ENCODE data around the gene IDH3G. TPM values are rescaled to one million over a fixed set of nuclear protein-coding genes. Genes with fewer than 3 reads are reported as not detected.

IDH3G gene
- total RNA-seq, 2 experiments from 2014 or later = 46.8 to 47.3 TPM

DNA sequence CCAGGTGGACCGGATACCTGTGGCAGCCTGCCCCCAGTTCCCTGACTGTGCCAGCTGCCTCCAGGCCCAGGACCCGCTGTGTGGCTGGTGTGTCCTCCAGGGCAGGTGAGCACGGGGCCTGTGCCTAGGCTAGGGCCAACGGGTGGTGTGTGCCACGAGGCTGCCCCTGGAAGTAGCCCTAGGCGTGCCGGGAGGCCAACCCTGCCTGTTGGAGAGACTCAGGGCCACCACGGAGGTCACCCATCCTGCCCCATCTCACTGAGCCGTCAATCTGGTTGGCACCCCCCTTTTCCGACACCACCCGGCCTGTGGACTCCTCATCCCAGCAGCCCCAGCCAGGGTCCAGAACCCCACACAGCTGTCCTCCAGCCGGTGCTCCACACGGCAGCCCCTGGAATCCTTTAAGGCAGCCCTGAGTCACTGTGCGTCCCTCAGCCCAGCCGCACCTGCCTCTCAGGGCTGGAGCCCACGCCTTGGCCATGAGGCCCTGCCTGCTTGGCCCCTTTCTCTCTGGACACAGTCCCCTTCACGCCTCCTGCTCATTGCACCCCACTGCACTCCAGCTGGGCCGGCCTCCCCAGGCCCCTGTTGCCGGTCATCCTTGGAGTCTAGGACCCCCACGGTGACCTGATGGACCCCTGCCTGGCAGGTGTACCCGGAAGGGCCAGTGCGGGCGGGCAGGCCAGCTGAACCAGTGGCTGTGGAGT, 24.9 kb downstream of the IDH3G start:
- no peaks in the 10 kb centered on the region for H3K36me3 Mint-ChIP-seq (ENCODE audit: low read depth)
- POLR2A ChIA-PET = no interaction called here
- peaks cover 5% of the 10 kb centered on the region for H3K4me1 ChIP-seq (ENCODE audit: insufficient read depth, low read length)
- H3K27me3 ChIP-seq (ENCODE audit: control insufficient read depth in 1 of 2, insufficient read depth in 2 of 2, low read length in 2 of 2) = no peaks in the 10 kb centered on the region
- H3K36me3 ChIP-seq (ENCODE audit: insufficient read depth, low read length) = no peaks in the 10 kb centered on the region
- no peaks in the 10 kb centered on the region for H3K9me3 ChIP-seq (ENCODE audit: control insufficient read depth in 1 of 2, insufficient read depth in 1 of 2, low read length in 2 of 2)
- ATAC-seq (ENCODE audit: poor library complexity) = no peak
- no peaks in the 10 kb centered on the region for H3K4me1 Mint-ChIP-seq (ENCODE audit: low read depth)
- TF ChIP-seq, protein P1, sequence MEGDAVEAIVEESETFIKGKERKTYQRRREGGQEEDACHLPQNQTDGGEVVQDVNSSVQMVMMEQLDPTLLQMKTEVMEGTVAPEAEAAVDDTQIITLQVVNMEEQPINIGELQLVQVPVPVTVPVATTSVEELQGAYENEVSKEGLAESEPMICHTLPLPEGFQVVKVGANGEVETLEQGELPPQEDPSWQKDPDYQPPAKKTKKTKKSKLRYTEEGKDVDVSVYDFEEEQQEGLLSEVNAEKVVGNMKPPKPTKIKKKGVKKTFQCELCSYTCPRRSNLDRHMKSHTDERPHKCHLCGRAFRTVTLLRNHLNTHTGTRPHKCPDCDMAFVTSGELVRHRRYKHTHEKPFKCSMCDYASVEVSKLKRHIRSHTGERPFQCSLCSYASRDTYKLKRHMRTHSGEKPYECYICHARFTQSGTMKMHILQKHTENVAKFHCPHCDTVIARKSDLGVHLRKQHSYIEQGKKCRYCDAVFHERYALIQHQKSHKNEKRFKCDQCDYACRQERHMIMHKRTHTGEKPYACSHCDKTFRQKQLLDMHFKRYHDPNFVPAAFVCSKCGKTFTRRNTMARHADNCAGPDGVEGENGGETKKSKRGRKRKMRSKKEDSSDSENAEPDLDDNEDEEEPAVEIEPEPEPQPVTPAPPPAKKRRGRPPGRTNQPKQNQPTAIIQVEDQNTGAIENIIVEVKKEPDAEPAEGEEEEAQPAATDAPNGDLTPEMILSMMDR (IDR thresholded peaks at IDR 0.05) = no peak
- no peak overlapping the region for H3K4me3 ChIP-seq (ENCODE audit: low read length)
- CTCF ChIA-PET = no interaction called here
- intact Hi-C loops (cut with DNase I, micrococcal nuclease) = loop anchor here in 1 of 2 experiments (10.0 kb wide), 1 partner anchor 115 kb away; the partner anchor contains the start of gene L1CAM
- no peaks in the 10 kb centered on the region for H3K9me3 Mint-ChIP-seq
- no peak overlapping the region for H3K27ac ChIP-seq (ENCODE audit: low read depth in 1 of 2, low read length in 2 of 2)
- H3K27me3 Mint-ChIP-seq = no peaks in the 10 kb centered on the region
- DNase-seq = peak in 2 of 14 experiments; percentile 4 to 12
- no peak overlapping the region for H3K27ac Mint-ChIP-seq
- no peak overlapping the region for H3K4me3 Mint-ChIP-seq

DNA sequence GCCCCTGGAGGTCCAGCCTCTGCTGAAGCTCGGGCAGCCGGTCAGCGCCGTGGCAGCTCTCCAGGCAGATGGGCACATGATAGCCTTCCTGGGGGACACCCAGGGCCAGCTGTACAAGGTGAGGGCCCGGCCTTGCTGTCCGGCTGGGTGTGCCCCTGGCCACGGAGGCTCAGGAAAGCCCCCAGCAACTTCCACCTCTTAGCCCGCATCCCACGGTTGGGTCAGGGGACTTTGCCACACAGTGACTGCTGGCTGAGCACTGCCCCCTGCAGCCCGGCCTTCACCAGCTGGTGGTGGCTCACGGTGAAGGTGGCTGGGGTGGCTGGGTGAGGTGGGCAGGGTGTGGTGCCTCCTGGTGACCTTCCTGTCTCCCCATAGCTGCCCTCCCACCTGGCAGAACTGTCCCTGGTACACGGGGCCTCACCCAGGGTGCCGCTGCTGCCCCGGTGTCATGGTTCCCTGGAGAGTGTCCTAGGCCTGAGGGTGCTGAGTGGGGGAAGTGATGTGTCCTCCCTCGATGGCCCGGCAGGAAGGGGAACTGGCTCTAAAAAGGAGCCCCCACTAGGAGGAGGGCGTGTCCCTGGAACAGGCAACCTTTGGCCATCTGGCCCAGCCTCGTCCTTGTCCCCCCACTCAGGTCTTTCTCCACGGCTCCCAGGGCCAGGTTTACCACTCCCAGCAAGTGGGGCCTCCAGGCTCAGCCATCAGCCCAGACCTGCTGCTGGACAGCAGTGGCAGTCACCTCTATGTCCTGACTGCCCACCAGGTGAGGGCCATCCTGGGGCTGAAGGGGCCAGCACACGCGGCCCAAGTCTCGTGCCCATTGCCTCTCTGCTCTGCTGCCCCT, 25.6 kb downstream of the IDH3G start:
- Histone ChIP-seq H3K27ac (ENCODE audit: low read depth in 1 of 2, low read length in 2 of 2) (no peak overlapping the region), H3K27me3 (ENCODE audit: control insufficient read depth in 1 of 2, insufficient read depth in 2 of 2, low read length in 2 of 2) (no peaks in the 10 kb centered on the region), H3K9me3 (ENCODE audit: control insufficient read depth in 1 of 2, insufficient read depth in 1 of 2, low read length in 2 of 2) (no peaks in the 10 kb centered on the region), H3K4me1 (ENCODE audit: insufficient read depth, low read length) (peaks cover 9% of the 10 kb centered on the region), H3K36me3 (ENCODE audit: insufficient read depth, low read length) (no peaks in the 10 kb centered on the region), H3K4me3 (ENCODE audit: low read length) (no peak overlapping the region)
- CTCF ChIA-PET = no interaction called here
- peaks cover 4% of the 10 kb centered on the region for H3K4me1 Mint-ChIP-seq (ENCODE audit: low read depth)
- ATAC-seq (ENCODE audit: poor library complexity) = no peak
- no peaks in the 10 kb centered on the region for H3K27me3 Mint-ChIP-seq
- no peaks in the 10 kb centered on the region for H3K36me3 Mint-ChIP-seq (ENCODE audit: low read depth)
- H3K9me3 Mint-ChIP-seq = no peaks in the 10 kb centered on the region
- TF ChIP-seq, protein P1 (IDR thresholded peaks at IDR 0.05) = no peak
- intact Hi-C loops (cut with DNase I, micrococcal nuclease) = loop anchor here in 1 of 2 experiments (10.0 kb wide), 1 partner anchor 116 kb away; the partner anchor contains the start of gene L1CAM
- no peak overlapping the region for H3K27ac Mint-ChIP-seq
- H3K4me3 Mint-ChIP-seq = no peak overlapping the region
- DNase-seq = peak in 2 of 14 experiments; percentile 6 to 11
- POLR2A ChIA-PET = no interaction called here

DNA sequence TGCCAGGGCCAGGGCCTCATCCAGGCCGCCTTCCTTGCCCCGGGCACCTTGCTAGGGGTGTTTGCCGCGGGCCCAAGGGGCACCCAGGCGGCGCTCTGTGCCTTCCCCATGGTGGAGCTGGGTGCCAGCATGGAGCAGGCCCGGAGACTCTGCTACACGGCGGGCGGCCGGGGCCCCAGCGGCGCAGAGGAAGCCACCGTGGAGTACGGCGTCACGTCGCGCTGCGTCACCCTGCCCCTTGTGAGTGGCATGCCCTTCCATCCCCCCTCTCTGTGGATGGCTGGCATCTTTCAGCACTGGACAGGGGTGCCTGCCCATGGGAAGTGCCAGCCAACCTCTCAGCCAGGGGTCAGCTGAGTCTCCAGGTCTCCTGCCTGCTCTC, 26.5 kb downstream of the IDH3G start:
- H3K27me3 Mint-ChIP-seq = no peaks in the 10 kb centered on the region
- no peaks in the 10 kb centered on the region for H3K27me3 ChIP-seq (ENCODE audit: control insufficient read depth in 1 of 2, insufficient read depth in 2 of 2, low read length in 2 of 2)
- peaks cover 4% of the 10 kb centered on the region for H3K4me1 Mint-ChIP-seq (ENCODE audit: low read depth)
- ChIA-PET CTCF (no interaction called here), POLR2A (no interaction called here)
- peak in 2 of 14 experiments; percentile 3 to 8 for DNase-seq
- no peak overlapping the region for H3K27ac Mint-ChIP-seq
- H3K9me3 Mint-ChIP-seq = no peaks in the 10 kb centered on the region
- intact Hi-C loops (cut with DNase I, micrococcal nuclease) = loop anchor here in 1 of 2 experiments (10.0 kb wide), 1 partner anchor 117 kb away; the partner anchor contains the start of gene L1CAM
- H3K4me3 ChIP-seq (ENCODE audit: low read length) = no peak overlapping the region
- no peak overlapping the region for H3K27ac ChIP-seq (ENCODE audit: low read depth in 1 of 2, low read length in 2 of 2)
- H3K36me3 Mint-ChIP-seq (ENCODE audit: low read depth) = no peaks in the 10 kb centered on the region
- no peaks in the 10 kb centered on the region for H3K9me3 ChIP-seq (ENCODE audit: control insufficient read depth in 1 of 2, insufficient read depth in 1 of 2, low read length in 2 of 2)
- TF ChIP-seq, protein P1 (IDR thresholded peaks at IDR 0.05) = no peak
- H3K4me3 Mint-ChIP-seq = no peak overlapping the region
- no peak for ATAC-seq (ENCODE audit: poor library complexity)
- H3K4me1 ChIP-seq (ENCODE audit: insufficient read depth, low read length) = peaks cover 9% of the 10 kb centered on the region
- no peaks in the 10 kb centered on the region for H3K36me3 ChIP-seq (ENCODE audit: insufficient read depth, low read length)

Measured in CD4-positive, alpha-beta T cell (primary cell).